HTERT RPE-1 (cell line): ENCODE measurements around the gene COPS8.

Source experiments
- in situ Hi-C: fragments of 300-500 bp; cut with MboI; formaldehyde crosslinking; loops from 4 replicates; pipeline ENCODE4 v1.14.3; 2020; ENCODE audit warnings: low sequenced_read_pairs

The COPS8 gene

GRCh38 chr2:237129625-237130263 is 44.1 kb downstream of the COPS8 start:
- in situ Hi-C loops = no loop called here

- in situ Hi-C loops = no loop called here
These were observed 45.1 kb downstream of the COPS8 start for GRCh38 chr2:237130562-237131421.

GRCh38 chr2:237131749-237132533 is 46.3 kb downstream of the COPS8 start:
- in situ Hi-C loops = no loop called here

GRCh38 chr2:237132799-237133198 is 47.1 kb downstream of the COPS8 start:
- in situ Hi-C loops = no loop called here

- in situ Hi-C loops = no loop called here
These were observed 48.9 kb downstream of the COPS8 start for GRCh38 chr2:237134321-237135230.

- in situ Hi-C loops = no loop called here
These were observed 51.1 kb downstream of the COPS8 start for GRCh38 chr2:237136824-237137223.

- in situ Hi-C loops = no loop called here
These were observed 52.1 kb downstream of the COPS8 start for GRCh38 chr2:237137626-237138323.

GRCh38 chr2:237139123-237139675 is 53.5 kb downstream of the COPS8 start:
- in situ Hi-C loops = no loop called here

- in situ Hi-C loops = no loop called here
These were observed 55.1 kb downstream of the COPS8 start for GRCh38 chr2:237140689-237141285.

GRCh38 chr2:237141571-237142051 is 55.9 kb downstream of the COPS8 start:
- in situ Hi-C loops = no loop called here

GRCh38 chr2:237143118-237143517 is 57.4 kb downstream of the COPS8 start:
- in situ Hi-C loops = no loop called here

GRCh38 chr2:237143676-237144440 is 58.2 kb downstream of the COPS8 start:
- in situ Hi-C loops = no loop called here

GRCh38 chr2:237144516-237144915 is 58.8 kb downstream of the COPS8 start:
- in situ Hi-C loops = no loop called here

- in situ Hi-C loops = no loop called here
These were observed 61.6 kb downstream of the COPS8 start for GRCh38 chr2:237147317-237147716.

- in situ Hi-C loops = no loop called here
These were observed 62.9 kb downstream of the COPS8 start for GRCh38 chr2:237148624-237149023.

- in situ Hi-C loops = no loop called here
These were observed 63.7 kb downstream of the COPS8 start for GRCh38 chr2:237149425-237149824.
